Measurements from ENCODE around the gene WDR89.
A peak's percentile ranks its signal among the peaks of the same experiment; 100 is the strongest.
"Not testable (repeated sequence)": the region's sequence is repeated elsewhere in the genome, so short reads cannot be mapped to it uniquely, and the experiment has no call there.

Gene WDR89, protein sequence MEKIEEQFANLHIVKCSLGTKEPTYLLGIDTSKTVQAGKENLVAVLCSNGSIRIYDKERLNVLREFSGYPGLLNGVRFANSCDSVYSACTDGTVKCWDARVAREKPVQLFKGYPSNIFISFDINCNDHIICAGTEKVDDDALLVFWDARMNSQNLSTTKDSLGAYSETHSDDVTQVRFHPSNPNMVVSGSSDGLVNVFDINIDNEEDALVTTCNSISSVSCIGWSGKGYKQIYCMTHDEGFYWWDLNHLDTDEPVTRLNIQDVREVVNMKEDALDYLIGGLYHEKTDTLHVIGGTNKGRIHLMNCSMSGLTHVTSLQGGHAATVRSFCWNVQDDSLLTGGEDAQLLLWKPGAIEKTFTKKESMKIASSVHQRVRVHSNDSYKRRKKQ

DNA sequence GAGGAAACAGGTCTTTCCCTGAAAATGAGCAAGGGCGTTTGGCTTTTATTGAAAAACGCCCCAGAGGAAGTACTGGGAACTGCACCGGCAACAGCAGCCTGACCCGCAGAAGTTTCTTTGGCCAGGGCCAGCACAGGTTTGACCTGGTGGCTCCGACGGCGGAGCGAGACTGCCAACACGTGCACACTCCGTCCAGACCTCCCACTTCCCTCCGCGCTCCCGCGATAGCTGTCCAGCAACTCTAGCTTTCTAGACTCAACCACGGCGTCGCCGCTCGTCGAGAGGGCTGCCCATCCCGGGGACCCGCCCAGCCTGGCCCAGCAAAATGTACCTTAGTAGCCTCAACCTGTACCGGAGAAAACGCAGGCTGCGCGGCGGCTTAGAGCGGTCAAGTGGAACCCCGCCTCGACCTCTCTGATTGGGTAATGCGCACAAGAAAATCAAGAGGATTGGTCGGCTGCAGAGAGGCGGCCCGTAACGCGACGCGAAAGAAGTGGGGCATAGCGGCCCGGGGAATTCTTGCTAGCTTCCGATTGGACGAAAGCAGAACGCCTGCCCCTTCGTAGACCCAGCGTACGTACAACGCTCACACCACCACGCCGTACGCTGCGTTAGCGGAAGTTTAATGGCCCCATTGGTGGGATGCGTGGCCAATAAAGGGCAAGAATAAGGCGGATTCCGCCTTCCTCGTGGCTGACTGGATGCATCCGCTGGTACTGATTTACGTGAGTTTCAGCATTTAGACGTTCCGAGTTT, at the start of gene WDR89:
TSS of gene WDR89 (minus strand) at position 399 of the 756 bp plus-strand sequence. CDS start 41,929 bp downstream, outside the sequence.
- DNase-seq, result peak; percentile 99

DNA sequence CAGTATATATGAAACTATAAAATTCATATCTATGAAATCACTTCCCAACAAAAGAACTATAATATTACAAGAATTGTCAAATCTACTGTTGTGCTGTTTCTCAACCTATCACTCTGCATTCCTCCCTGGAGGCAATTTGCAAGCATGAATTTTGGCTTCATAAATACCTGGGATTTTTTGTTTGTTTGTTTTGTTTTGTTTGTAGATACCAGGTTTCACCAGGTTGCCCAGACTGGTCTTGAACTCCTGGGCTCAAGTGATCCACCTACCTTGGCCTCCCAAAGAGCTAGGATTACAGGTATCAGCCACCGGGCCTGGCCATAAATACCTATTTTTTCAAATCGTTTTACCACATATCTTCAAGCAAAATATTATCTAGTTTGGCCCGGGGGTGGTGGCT, 47.5 kb upstream of the WDR89 start:
- no peak for DNase-seq

DNA sequence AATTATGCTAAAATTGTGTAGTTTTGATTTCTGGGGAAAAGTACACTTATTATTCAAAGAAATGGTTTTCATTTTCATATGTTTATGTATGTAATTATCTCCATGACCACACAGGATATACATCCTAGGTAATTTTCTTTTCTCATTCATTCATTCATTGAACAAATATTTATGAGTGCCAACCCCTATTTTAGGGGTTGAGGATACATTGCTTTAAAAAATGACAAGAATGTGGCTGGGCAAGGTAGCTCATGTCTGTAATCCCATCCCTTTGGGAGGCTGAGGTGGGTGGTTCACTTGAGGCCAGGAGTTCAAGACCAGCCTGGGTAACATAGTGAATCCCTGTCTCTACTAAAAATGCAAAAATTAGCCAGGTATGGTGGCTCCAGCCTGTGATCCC, 45.3 kb upstream of the WDR89 start:
- DNase-seq, result no peak

DNA sequence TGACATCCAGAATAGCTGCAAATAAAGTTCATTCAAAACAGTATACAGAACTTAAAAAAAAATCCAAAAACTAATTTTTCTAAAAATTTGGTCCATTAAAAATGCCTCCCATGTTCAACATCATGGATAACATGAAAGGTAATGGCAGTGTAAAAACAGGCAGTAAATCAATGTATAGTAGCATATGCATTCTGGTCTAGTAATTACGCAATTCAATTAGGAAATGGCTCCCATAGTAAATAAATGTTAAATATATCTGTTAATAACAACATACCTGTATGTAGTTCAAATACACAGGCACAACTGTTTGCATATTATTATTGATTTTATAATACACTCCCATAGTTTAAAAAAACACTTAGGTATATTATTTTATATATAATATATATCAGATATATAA, 43.7 kb upstream of the WDR89 start:
- no peak for DNase-seq

DNA sequence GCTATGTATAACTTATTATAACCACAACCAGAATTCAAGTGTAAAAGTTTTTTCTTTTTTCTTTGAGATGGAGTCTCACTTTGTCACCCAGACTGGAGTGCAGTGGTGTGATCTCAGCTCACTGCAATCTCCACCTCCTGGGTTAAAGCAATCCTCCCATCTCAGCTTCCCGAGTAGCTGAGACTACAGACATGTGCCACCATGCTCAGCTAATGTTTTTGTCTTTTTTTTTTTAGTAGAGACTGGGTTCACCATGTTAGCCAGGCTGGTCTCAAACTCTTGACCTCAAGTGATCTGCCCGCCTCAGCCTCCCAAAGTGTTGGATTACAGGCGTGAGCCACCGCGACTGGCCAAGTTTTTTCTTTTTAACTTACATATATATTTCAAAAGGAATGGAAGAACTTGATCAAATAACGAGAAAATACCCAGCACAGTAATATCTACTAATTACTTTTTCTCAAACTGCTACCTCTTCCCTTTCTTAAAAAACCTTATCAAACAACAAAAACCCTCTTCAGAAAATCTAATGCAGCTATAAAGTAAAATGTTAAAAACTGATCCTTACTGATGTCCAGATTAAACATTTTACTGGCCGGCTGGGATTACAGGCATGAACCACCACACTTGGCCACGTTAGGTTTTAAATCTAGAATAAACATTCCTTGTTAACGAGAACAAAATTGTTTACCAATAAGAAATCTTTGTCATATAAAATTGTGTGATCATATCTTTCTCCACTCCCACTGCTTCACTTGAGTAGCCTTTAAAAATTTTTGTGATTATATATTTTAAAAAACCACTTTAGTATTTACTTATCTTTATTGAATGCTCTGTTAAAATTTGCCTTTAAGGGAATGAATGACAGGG, 41.3 kb upstream of the WDR89 start:
- DNase-seq, result no peak

DNA sequence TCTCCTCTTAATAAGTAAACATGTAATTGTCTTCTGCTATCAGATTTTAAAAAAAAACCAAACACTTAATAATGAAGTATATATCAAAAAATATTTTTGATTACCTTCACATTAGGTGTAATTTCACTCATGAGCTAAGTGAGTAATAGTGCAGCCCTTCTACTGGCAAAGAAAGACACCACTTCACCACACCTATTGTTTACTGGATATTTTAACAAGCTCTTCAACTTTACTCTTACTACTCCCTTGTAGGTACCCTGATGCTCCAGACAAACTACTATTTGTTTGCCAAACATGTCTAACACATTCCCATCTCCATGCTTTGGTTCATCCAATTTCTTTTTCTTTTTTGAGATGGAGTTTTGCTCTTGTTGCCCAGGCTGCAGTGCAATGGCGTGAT, 36.9 kb upstream of the WDR89 start:
- no peak for DNase-seq

DNA sequence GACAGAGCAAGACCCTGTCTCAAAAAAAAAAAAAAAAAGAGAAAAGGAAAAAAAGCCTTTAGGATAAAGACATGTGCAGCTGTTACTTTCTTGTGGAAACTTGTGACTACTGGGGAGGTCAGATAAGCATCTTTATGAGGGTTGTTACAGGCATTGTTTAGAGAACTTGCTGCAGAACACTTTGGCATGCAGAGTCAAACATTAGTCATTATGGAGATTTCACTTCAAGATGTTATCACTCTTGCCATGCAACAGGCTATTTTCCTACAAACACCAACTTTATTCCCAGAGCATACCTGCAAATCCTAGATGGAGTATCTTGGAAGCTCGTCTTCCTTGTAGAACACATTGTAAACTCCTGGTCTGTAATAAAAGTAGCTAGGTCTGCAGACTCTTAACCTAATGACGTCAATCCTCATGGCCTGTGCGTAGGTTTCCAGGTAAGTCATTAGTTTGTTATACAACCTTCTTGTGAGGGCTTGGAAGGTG, 36.3 kb upstream of the WDR89 start:
- no peak for DNase-seq

DNA sequence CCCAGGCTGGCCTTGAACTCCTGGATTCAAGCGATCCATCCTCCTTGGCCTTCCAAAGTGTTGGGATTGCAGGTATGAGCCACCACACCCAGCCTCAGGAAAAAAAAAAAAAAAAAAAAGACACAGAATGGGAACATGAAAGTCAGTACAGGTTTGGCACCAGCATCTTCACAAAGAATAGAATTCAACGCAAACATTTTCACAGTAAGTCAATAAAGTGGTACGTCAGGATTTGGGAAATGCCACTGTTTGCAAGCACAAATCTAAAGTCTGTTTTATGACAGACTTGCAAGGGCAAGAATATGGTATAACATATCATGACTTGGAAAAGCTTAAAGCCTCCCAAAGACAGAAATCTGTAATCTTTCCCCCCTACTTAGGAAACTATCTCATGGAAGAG, 34.9 kb upstream of the WDR89 start:
- DNase-seq, result no peak

DNA sequence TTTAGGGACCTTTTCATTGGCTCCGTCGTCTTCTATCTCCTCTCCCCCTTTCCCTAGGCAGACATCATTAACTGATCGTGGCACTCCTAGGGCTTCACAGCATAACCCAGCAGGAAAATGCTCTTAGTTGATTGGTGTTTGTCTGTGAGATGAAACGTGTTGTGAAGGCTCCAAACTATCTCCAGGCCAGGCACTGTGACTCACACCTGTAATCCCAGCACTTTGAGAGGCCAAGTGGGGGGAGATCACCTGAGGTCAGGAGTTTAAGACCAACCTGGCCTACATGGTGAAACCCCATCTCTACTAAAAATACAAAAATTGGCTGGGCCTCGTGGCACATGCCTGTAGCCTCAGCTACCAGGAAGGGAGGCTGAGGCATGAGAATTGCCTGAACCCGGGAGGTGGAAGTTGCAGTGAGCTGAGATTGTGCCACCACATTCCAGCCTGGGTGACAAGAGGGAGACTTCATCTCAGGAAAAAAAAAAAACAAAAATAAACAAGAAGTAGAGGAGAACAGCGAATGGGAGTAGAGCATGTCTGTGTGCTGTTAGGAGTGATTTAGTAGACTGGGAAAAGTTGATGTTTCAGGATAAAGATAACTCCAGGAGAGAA, 32.3 kb upstream of the WDR89 start:
- no peak for DNase-seq

DNA sequence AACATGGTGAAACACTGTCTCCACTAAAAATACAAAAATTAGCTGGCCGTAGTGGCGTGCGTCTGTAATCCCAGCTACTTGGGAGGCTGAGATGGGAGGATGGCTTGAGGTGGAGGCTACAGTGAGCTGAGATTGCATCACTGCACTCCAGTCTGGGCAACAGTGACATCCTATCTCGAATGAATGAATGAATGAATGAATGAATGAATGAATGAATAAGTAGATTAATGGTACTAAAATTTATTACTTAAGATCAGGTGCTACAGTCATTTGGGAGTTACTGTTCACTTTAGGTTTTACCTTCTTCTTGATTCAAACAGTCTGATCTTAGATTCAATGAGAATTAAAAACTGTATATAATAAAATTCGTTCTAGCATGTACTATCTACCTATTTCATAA, 31.6 kb upstream of the WDR89 start:
- no peak for DNase-seq

DNA sequence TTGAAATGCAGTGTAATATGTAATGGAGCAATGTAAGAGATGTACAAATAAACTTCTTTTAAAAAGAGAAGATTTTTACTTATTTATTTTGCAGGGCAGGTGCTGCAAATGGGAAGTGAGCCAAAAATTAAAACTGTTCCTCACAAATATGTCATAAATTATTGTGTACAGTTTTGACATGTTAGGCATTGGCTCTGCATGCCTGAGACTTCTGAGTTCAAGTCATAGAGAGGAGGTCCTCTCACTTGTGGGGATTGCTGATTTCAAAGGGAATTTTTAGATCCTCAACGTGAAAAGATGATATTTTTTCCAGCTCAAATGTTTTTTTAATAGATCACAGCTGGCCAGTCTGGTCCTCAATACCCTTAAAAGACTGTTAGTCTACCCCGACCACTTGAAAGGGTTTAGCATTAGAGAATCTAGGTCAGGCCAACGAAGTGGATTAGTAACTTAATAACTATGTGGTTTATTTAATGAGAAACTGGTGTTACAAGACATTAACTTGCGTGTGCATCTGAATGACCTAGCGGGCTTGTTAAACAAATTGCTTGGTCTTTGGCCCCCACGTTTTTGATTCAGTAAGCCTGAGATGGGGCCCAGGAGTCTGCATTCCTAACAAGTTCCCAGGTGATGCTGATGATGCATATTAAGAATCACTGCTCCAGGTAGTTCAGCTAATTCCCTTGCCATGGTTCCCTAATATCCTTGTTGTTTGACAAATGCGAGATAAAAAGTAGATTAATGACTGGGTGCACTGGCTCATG, 30.9 kb upstream of the WDR89 start:
- no peak for DNase-seq

DNA sequence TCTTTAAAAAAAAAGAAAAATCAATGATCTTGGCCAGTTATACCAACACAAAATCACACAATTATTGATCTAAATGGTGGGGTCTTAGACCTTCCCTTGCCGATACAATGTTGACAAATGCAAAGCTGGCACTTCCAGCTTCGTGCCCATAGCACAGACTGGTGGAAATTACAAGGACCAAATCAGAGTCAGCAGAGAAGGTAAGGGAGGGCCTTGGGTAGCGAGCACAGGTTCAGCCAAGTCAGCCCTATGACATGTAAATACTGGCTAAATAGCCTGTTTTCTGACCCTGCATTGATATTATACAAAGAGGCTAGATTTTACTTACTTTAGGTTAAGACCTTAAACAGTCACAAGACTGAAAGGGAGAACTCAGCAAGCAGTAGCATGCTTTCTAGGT, 30.3 kb upstream of the WDR89 start:
- no peak for DNase-seq

DNA sequence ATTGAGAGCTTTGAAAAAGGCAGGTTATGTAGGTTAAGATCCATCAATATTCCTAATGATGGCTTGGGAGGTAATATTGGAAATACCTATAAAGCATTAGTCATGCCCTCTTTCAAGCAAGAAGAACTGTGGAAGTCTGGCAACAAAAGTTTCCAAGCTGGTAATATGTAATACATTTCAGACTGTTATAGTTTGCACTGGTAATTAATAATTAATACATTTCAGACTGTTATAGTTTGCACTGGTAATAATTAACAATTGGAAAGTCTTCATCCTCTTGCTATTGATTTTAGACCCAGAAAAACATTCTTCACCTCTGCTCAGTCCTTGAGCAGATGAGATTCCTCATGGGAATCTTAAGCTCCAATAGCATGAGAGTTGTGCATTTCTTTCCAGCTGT, 29.0 kb upstream of the WDR89 start:
- DNase-seq, result no peak

DNA sequence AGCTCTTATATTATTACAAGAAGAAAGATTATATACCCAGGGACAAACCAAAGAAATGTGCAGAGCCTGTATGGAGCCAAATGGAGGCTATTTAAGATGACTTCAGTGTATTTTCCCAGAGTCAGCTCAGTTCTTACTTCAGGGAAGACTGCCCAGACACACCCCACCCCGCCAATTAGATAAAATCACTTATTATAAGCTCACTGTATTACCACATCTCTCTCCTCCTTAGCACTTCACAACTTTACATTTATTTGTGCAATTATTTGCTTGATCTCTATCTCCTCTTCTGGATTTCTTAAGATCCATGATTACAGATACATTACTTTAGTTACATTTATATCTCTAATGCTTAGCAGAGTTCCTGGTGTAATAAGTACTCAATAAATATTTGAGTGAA, 24.7 kb upstream of the WDR89 start:
- no peak for DNase-seq

DNA sequence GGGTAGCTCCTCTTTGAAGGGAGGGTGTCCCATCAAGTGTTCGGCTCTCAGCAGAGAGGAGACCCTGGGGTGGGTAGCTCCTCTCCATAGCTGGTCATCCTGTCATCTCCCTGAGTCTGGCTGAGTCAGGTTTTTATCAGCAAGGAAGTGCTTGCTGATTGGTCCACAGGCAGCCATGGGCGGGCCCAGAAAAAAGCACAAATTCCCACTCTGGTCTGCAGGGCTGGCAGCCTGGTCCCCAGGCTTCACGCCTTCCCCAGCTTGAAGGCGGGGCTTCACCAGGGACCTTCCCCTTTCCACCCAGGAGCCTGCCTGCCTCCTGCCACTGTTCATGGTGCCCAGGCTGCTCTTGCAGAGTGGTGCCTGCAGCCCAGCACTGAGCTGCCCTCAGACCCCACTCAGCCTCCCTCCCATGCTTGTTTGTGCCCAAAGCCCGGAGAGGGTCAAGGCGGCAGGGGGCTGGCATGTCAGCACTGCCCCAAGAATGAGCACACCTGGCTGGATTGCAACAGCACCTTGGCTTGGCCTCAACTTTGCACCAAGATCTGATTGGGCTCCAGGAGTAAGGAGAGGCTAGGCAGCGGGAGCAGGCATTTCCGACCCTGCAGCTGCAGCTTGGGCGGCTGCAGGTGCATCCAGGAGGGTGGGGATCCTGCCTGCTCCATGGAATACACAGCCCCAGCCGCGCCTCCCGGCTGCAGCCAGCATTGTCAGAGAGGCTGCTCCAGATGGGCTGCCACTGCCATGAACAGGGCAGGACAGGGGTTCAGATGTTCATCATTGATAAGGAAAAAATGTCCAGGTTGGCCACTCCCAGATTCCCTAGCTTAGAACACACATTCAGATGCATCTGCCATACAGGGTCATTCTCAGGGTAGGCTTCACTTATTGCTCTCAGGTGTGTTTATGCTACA, 22.0 kb upstream of the WDR89 start:
- no peak for DNase-seq

DNA sequence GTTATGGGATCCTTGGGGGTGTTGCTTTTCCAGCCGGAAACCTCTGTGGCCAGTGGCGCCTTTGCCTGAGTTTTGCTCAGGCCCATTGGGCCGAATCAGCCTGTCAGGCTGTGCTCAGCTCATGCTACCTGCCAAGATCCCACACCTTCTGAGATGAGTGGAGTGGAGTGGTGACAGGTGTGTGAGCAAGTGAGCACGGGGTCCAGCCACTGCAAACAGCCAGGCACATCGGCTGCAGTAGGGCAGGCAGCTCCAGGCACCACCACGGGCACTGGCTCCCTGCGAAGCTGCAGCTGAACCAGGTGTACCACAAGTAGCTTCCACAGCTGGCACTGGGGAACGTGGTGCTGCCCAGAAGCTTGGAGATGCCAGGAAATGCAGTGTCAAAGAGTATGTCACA, 21.1 kb upstream of the WDR89 start:
- no peak for DNase-seq

DNA sequence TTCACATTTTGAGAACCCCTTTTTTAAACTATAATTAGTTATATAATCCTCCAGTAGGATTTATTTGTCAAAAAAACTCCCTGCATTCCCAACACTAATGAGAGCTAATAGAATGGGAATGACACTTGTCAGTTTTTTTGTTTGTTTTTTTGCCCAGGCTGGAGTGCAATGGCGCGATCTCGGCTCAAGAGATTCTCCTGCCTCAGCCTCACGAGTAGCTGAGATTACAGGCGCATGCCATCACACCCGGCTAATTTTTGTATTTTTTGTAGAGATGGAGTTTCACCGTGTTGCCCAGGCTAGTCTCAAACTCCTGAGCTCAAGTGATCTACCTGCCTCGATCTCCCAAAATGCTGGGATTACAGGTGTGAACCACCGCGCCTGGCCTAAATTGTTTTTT, 20.2 kb upstream of the WDR89 start:
- not testable (repeated sequence) for DNase-seq

DNA sequence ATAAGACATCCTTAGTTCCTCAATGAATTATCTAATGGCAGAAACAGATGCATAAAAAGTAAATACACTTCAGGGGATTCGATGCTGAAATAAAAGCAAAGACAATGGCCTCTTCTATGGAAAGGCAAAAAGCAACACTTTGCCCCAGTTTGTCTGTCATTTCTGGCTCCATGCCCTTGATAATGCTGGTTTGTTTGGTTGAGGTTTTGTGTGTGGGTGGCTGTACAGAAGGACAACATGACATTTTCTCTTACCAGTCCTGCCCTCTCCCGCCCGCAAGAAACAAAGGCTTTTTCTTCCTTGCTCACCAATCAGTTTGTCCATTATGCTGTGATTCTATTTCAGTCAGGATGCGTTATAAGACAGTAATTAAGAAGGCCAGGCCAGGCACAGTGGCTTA, 18.1 kb upstream of the WDR89 start:
- DNase-seq, result no peak

DNA sequence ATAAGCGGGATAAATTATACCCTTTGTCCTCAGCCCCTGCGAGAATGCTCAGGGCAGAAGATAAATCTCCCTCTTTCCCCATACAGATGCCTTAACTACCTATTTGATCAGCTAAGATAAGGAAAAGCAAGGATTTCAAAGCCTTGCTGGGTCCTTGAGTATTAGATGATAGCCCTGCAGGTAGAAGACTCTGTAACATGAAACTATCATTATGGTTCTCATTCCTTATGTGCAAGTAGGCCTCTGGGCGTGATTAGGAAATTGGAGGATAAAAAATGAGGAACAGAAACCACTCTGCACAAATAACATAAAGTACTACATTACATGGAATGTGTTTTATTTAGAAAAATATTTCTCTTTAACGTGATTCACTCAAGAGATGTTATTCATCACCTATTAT, 14.5 kb upstream of the WDR89 start:
- DNase-seq, result no peak

DNA sequence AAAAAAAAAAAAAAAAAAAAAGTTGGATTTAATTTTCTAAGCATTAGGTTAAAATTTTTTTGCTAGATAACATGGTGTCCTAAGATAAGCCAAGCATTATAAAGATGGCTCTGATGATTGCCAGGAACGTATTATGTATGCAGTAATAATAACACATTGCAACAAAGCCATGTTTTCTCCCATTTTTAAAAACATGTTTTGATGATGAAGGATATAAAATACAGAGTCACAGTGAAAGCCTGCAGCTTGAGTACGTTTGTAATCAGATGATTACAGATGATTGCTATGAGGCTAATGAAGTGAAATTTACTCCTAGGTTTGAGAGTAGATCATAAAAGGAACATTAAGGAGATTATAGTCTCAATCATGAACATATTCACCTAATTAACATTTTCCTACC, 13.3 kb upstream of the WDR89 start:
- no peak for DNase-seq

DNA sequence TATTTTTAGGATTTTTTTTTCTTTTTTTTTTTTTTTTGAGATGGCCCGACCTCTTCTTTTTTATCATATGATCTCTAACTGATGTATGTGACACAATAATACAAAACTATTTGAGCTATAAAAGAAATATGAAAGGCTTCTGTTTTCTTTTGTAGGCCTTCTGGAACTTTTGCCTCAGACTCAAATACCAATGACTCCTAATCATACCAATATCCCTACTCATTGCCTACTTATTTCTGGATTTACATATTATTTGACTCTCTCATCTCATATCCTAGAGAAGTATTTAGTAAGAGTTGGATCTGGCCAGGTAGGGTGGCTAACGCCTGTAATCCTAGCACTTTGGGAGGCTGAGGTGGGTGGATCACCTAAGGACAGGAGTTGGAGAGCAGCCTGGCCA, 12.7 kb upstream of the WDR89 start:
- no peak for DNase-seq

Measured in NCI-H526 treated with DMSO at 0.1 percent for 48 hours (cell line).